Heart right ventricle (tissue), 16 donors: ENCODE data around the gene HK1. TPM values are rescaled to one million over a fixed set of nuclear protein-coding genes. Genes with fewer than 3 reads are reported as not detected.
A peak's percentile ranks its signal among the peaks of the same experiment; 100 is the strongest.
"Not testable (repeated sequence)": the region's sequence is repeated elsewhere in the genome, so short reads cannot be mapped to it uniquely, and the experiment has no call there.

Source experiments
- ATAC-seq, 8 donors: fragments of 200-7000 bp; cut with Tn5 transposase; one replicate each; pipeline ENCODE4 v1.9.1; 2020; ENCODE audit warnings: mild to moderate bottlenecking in 8 of 8, moderate library complexity in 8 of 8, moderate number of reproducible peaks in 1 of 8
- DNase-seq, 2 donors: peaks; one replicate each; pipeline ENCODE4 v3.0.0-alpha.2; 2020
- H3K27ac ChIP-seq, 10 donors: fragments of 200-600 bp; sonication (generic) in 2 of 10; one replicate each; pipeline versions ENCODE4 v1.5.0 to v1.8.0; 2020 to 2022; ENCODE audit warnings: mild to moderate bottlenecking in 3 of 10
- H3K27me3 ChIP-seq, 7 donors: fragments of 200-600 bp; one replicate each; pipeline ENCODE4 v1.8.0; 2021 to 2022; ENCODE audit warnings: mild to moderate bottlenecking in 2 of 7
- H3K36me3 ChIP-seq, 9 donors: fragments of 200-600 bp; sonication (generic) in 1 of 9; one replicate each; pipeline versions ENCODE4 v1.5.0 to v1.8.0; 2020 to 2022; ENCODE audit warnings: mild to moderate bottlenecking in 2 of 9
- H3K4me1 ChIP-seq, 9 donors: fragments of 200-600 bp; sonication (generic) in 1 of 9; one replicate each; pipeline versions ENCODE4 v1.5.0 to v1.8.0; 2020 to 2022; ENCODE audit warnings: mild to moderate bottlenecking in 4 of 9
- H3K4me3 ChIP-seq, 10 donors: fragments of 200-600 bp; sonication (generic) in 2 of 10; one replicate each; pipeline versions ENCODE4 v1.5.0 to v1.8.0; 2020 to 2022; ENCODE audit warnings: mild to moderate bottlenecking in 7 of 10, moderate library complexity in 2 of 10
- H3K9me3 ChIP-seq, 11 donors: fragments of 200-600 bp in 10 of 11; sonication (generic) in 2 of 11; one replicate each; pipeline versions ENCODE4 v1.5.0 to v1.8.0; 2013 to 2022; ENCODE audit warnings: mild to moderate bottlenecking in 2 of 11, control low read depth in 1 of 11, moderate library complexity in 1 of 11
- CTCF ChIP-seq, 9 donors: fragments of 200-600 bp; sonication (generic) in 2 of 9; IDR thresholded peaks; one replicate each; pipeline versions ENCODE4 v1.5.0 to v1.8.0; 2021 to 2022; ENCODE audit warnings: antibody characterized with exemption in 9 of 9, mild to moderate bottlenecking in 5 of 9, moderate library complexity in 1 of 9
- whole genome bisulfite sequencing, 2 donors: extraction: QIAGEN DNeasy Blood & Tissue Kit; methylation state at CpG; one replicate each; pipeline ENCODE4 v1.1.7; 2013; ENCODE audit warnings: inconsistent platforms in 1 of 2; 5-methylcytosine and 5-hydroxymethylcytosine counted together
- intact Hi-C, 10 donors: fragments of 100-400 bp; cut with DNase I; formaldehyde crosslinking; loops; one replicate each; pipeline versions ENCODE4 v1.11.1 to v1.14.2; 2022
- polyA plus RNA-seq, 2 donors: library from polyadenylated mRNA; stranded (reverse); fragments of 200-250 nt; gene quantifications; one replicate each; pipeline ENCODE4 v1.2.3, GENCODE V29; 2013
- total RNA-seq, 10 donors: library from RNA; stranded (reverse); fragmentation: NEBNext Ultra II Directional in 3 of 10; extraction: Animal tissue kit (Norgen Biotek cat#: 25700) in 3 of 10; gene quantifications; one replicate each; pipeline versions ENCODE4 v1.2.1 to v1.2.4, GENCODE V29; 2021 to 2023
- donor health status: Arrhythmogenic right ventricular cardiomyopathy.
- donor health status: ischemic (EF 13 %, LVEDD 7.1; RV severe dilation, severe dysfunction).
- donor health status: healthy with polysubstance abuse.
- donor health status: DM: no; HTN: yes; CAD: no.
- donor health status: DM: no; HTN: no; CAD: no.
- donor health status: ischemic (EF 25% LVEDD 6.9; RV normal size, moderate dysfunction).
- donor health status: ischemic (EF 25% LVEDD 5.7; RV mildly dilated, moderate dysfunction).
- donor health status: healthy.
- donor health status: DM: yes; HTN: yes; CAD: no.
- donor health status: Ischemic cardiomyopathy.
- donor health status: ischemic (EF 35%, LVEDD 5.7; RV mildly dilated, moderate dysfunction).
- donor health status: nonischemic (EF 11% LVEDD 7.7; RV severe dilation, severe dysfunction).
- donor health status: DM: yes; HTN: yes; CAD: no.
- donor health status: PGD.
- donor health status: ischemic (EF 29% LVEDD 5.4; RV normal size, mild dysfunction).
- donor health status: nonischemic (EF 23%, LVEDD 6.1; RV moderate dilation, normal function).

The HK1 gene
- total and polyA plus RNA-seq, 12 donors = 51.9 to 322 (median 233) TPM

DNA sequence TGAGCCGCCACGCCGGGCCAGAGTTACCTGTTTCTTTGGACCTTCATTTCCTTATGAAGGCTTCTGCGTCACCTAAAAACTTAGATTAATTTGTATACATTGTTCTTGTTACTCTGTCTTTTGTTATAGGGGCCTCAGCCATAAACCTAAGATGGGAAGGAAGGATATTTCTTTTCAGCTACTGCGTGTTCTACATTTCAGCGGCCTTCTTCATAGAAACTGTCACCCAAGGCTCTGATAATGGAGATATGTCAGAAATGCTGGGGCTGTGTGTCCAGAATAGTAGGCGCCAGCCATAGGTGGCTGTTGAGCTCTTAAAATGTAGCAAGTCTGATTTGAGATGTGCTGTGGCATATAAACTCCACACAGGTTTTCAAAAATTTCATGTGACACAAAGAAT is 52.9 kb downstream of the HK1 start:
- H3K4me1 ChIP-seq = peaks cover 39 to 100% (median 98%) of the 10 kb centered on the region in 9 donors
- intact Hi-C loops = loop anchor here in 1 of 10 donors (5.0 kb wide), 1 partner anchor 46 kb away; no protein-coding TSS in a partner anchor
- 84 to 89% methylated on average over 7 of the region's 7 CpGs for WGBS, 2 donors

DNA sequence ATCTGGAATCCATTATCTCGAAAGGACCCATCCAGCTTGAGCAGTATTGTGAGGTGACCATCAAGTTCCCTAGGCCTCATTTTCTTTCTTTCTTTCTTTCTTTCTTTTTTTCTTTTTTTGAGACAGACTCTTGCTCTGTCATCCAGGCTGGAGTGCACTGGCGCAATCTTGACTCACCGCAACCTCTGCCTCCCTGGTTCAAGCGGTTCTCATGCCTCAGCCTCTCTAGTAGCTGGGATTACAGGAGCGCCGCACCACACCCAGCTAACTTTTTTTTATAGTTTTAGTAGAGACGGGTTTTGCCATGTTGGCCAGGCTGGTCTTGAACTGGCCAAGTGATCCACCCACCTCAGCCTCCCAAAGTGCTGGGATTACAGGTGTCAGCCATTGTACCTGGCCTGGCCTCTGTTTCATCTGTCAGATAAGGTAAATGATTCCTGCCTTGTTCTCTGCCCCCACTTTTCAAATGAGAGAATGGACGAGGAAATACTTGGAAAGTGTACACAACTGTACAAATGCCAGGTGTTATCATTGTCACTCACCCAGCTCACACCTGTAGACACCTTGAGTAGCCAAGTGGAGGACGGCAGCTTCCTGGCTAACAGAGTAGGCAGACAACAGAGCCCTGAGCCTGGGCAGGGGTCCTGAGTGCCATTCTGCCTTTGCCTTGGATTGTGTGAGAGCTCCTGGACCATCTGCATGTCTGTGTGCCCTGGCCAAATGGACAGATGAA is 54.1 kb downstream of the HK1 start:
- Histone ChIP-seq H3K27ac (peak overlapping the region; percentile 76 to 89 (median 84)), H3K4me1 (peaks cover 40 to 100% (median 98%) of the 10 kb centered on the region in 9 donors), H3K9me3 (no peaks in the 10 kb centered on the region), H3K36me3 (peaks cover 0 to 26% (median 0%) of the 10 kb centered on the region in 9 donors), H3K4me3 (no peak overlapping the region), H3K27me3 (no peaks in the 10 kb centered on the region)
- WGBS, 2 donors = 84 to 87% methylated on average over 9 of the region's 9 CpGs
- DNase-seq = no peak
- ATAC-seq = no peak
- no peak for TF ChIP-seq CTCF (IDR thresholded peaks at IDR 0.05)
- intact Hi-C loops = loop anchor here in 1 of 10 donors (5.0 kb wide), 1 partner anchor 45 kb away; no protein-coding TSS in a partner anchor

More for the DNA sequence above, 52.9 kb downstream of the HK1 start:
- no peak overlapping the region for H3K4me3 ChIP-seq
- no peaks in the 10 kb centered on the region for H3K27me3 ChIP-seq
- H3K36me3 ChIP-seq = peaks cover 0 to 26% (median 0%) of the 10 kb centered on the region in 9 donors
- DNase-seq (no peak), ATAC-seq (no peak)
- H3K9me3 ChIP-seq = no peaks in the 10 kb centered on the region
- no peak for TF ChIP-seq CTCF (IDR thresholded peaks at IDR 0.05)
- peak overlapping the region in 5 of 10 donors; percentile 36 to 89 (median 84) for H3K27ac ChIP-seq

- Histone ChIP-seq H3K36me3 (peaks cover 0 to 26% (median 0%) of the 10 kb centered on the region in 9 donors), H3K4me3 (no peak overlapping the region), H3K27me3 (no peaks in the 10 kb centered on the region), H3K27ac (peak overlapping the region; percentile 76 to 89 (median 84)), H3K9me3 (no peaks in the 10 kb centered on the region), H3K4me1 (peaks cover 47 to 100% (median 98%) of the 10 kb centered on the region in 9 donors)
- 32 to 34% methylated on average over 3 of the region's 3 CpGs for WGBS, 2 donors
- DNase-seq = peak; percentile 33 to 54
- ATAC-seq = peak; percentile 30 to 79 (median 68)
- intact Hi-C loops = loop anchor here in 1 of 10 donors (5.0 kb wide), 1 partner anchor 44 kb away; no protein-coding TSS in a partner anchor
- TF ChIP-seq CTCF (IDR thresholded peaks at IDR 0.05) = peak in 7 of 9 donors; percentile 8 to 47 (median 37)
Observed at GRCh38 chr10:69333205-69333604, 54.9 kb downstream of the HK1 start.

DNA sequence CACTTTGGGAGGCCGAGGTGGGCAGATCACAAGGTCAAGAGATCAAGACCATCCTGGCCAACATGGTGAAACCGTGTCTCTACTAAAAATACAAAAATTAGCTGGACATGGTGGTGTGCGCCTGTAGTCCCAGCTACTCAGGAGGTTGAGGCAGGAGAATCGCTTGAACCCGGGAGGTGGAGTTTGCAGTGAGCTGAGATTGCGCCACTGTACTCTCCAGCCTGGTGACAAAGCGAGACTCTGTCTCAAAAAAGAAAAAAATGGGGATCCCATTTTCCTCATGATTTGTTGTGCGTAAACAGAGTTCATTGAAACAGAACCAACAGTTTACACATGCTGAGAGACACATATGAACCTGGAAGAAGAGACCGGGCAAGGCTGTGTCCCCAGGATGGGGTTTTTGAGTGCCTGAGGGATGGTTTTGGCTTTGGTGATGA is 55.6 kb downstream of the HK1 start:
- not testable (repeated sequence) for H3K27me3 ChIP-seq, DNase-seq, H3K4me3 ChIP-seq, H3K9me3 ChIP-seq, ATAC-seq
- WGBS, 2 donors = 88 to 92% methylated on average over 9 of the region's 9 CpGs
- intact Hi-C loops = loop anchor here in 1 of 10 donors (5.0 kb wide), 1 partner anchor 43 kb away; no protein-coding TSS in a partner anchor
- Histone ChIP-seq H3K4me1 (peaks cover 50 to 100% (median 98%) of the 10 kb centered on the region in 9 donors), H3K27ac (peak overlapping the region; percentile 76 to 89 (median 84)), H3K36me3 (peaks cover 0 to 26% (median 0%) of the 10 kb centered on the region in 9 donors)
